SU-DHL-6 (cell line): ENCODE measurements around the gene CD70.
A peak's percentile ranks its signal among the peaks of the same experiment; 100 is the strongest.

ENCODE experiments used
- H2AFZ ChIP-seq: fragments of 200-600 bp; sonication (generic); 2 replicates; pipeline ENCODE4 v1.6.1; 2014; ENCODE audit warnings: low read depth, mild to moderate bottlenecking, moderate library complexity, mixed read lengths, antibody characterized with exemption, low read length; ENCODE audit not compliant: severe bottlenecking
- H3F3A ChIP-seq: fragments of 200-600 bp; shearing (Covaris generic); 2 replicates; pipeline ENCODE4 v1.6.0; 2016; ENCODE audit warnings: antibody characterized with exemption, mild to moderate bottlenecking; ENCODE audit not compliant: insufficient read depth
- H3K27ac ChIP-seq: fragments of 200-600 bp; sonication (generic); 2 replicates; pipeline ENCODE4 v1.5.1; 2016; ENCODE audit warnings: low read depth, mild to moderate bottlenecking, low read length, moderate library complexity, mixed read lengths
- H3K27me3 ChIP-seq: fragments of 200-600 bp; sonication (generic), shearing (Covaris generic); 2 replicates; pipeline ENCODE4 v1.6.0; 2014; ENCODE audit warnings: mild to moderate bottlenecking, low read length
- H3K36me3 ChIP-seq: fragments of 200-600 bp; sonication (generic); 2 replicates; pipeline ENCODE4 v1.6.1; 2014; ENCODE audit warnings: mild to moderate bottlenecking, low read length, mixed read lengths
- H3K4me2 ChIP-seq: fragments of 300-600, 200-600 bp; shearing (Covaris generic), sonication (generic); 2 replicates; pipeline ENCODE4 v1.6.0; 2014; ENCODE audit warnings: low read length, low read depth, mild to moderate bottlenecking; ENCODE audit not compliant: poor library complexity, severe bottlenecking
- H3K4me3 ChIP-seq: fragments of 200-600 bp; sonication (generic); 2 replicates; pipeline ENCODE4 v1.5.1; 2014; ENCODE audit warnings: antibody characterized with exemption, low read length, mild to moderate bottlenecking, mixed read lengths; ENCODE audit not compliant: insufficient read depth, poor library complexity, severe bottlenecking
- H3K79me2 ChIP-seq: fragments of 200-600 bp; sonication (generic); 2 replicates; pipeline ENCODE4 v1.6.1; 2014; ENCODE audit warnings: mild to moderate bottlenecking, low read length, moderate library complexity; ENCODE audit not compliant: insufficient read depth
- H3K9ac ChIP-seq: fragments of 200-600 bp; sonication (generic); 2 replicates; pipeline ENCODE4 v1.7.0; 2014; ENCODE audit warnings: mild to moderate bottlenecking, low read length
- H3K9me2 ChIP-seq: fragments of 200-600 bp; sonication (generic); replicated peaks from 2 replicates; pipeline ENCODE4 v1.6.1; 2014; ENCODE audit warnings: low read length; ENCODE audit not compliant: insufficient read depth
- H3K9me3 ChIP-seq: fragments of 200-600 bp; sonication (generic); 2 replicates; pipeline ENCODE4 v1.6.1; 2014; ENCODE audit warnings: low read length, mixed read lengths; ENCODE audit not compliant: insufficient read depth
- H4K20me1 ChIP-seq: fragments of 200-600 bp; sonication (generic); 2 replicates; pipeline ENCODE4 v1.6.1; 2014; ENCODE audit warnings: low read depth, mild to moderate bottlenecking, antibody characterized with exemption, low read length, moderate library complexity, mixed read lengths
- EZH2phosphoT487 ChIP-seq: fragments of 200-600 bp; sonication (generic), shearing (Covaris generic); conservative IDR thresholded peaks from 2 replicates; pipeline ENCODE4 v1.6.1; 2018; ENCODE audit warnings: mild to moderate bottlenecking, antibody characterized with exemption, low read length, moderate library complexity, mixed read lengths
- TF ChIP-seq, protein P1 (sequence below): fragments of 200-600 bp; sonication (generic); IDR thresholded peaks from one replicate; pipeline ENCODE4 v1.5.1; 2017; ENCODE audit warnings: antibody characterized with exemption, mild to moderate bottlenecking, low read length, moderate library complexity; ENCODE audit not compliant: insufficient read depth, poor library complexity, severe bottlenecking

The CD70 gene

DNA sequence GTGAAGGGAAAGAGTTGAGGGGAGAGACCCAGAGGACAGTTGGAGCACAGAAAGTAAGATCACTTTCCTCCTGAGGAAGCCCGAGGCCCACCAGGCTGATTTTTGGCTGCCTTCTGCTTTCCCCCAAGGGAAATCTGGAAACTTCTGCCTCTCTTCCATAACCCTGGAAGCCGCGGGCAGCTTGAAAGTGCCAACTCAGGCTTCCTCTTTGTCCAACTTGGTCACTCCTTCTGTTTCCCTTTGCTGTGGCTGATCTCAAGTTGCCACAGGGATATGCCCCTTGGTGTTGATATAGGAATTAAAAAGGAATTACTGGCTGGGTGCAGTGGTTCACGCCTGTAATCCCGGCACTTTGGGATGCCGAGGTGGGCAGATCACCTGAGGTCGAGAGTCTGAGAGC, 5.7 kb upstream of the CD70 start:
- TF ChIP-seq EZH2phosphoT487: no peak
- TF ChIP-seq, protein P1, sequence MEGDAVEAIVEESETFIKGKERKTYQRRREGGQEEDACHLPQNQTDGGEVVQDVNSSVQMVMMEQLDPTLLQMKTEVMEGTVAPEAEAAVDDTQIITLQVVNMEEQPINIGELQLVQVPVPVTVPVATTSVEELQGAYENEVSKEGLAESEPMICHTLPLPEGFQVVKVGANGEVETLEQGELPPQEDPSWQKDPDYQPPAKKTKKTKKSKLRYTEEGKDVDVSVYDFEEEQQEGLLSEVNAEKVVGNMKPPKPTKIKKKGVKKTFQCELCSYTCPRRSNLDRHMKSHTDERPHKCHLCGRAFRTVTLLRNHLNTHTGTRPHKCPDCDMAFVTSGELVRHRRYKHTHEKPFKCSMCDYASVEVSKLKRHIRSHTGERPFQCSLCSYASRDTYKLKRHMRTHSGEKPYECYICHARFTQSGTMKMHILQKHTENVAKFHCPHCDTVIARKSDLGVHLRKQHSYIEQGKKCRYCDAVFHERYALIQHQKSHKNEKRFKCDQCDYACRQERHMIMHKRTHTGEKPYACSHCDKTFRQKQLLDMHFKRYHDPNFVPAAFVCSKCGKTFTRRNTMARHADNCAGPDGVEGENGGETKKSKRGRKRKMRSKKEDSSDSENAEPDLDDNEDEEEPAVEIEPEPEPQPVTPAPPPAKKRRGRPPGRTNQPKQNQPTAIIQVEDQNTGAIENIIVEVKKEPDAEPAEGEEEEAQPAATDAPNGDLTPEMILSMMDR: no peak
- H3K36me3 ChIP-seq: no peaks in the 10 kb centered on the region
- H3K9me2 ChIP-seq: no peaks in the 10 kb centered on the region
- H3K27ac ChIP-seq: no peak overlapping the region
- H3K9ac ChIP-seq: no peak overlapping the region
- no peaks in the 10 kb centered on the region for H3K9me3 ChIP-seq
- H2AFZ ChIP-seq: no peak overlapping the region
- no peak overlapping the region for H3K4me2 ChIP-seq
- H3K79me2 ChIP-seq: no peaks in the 10 kb centered on the region
- H3F3A ChIP-seq: no peaks in the 10 kb centered on the region
- H4K20me1 ChIP-seq: no peaks in the 10 kb centered on the region
- no peaks in the 10 kb centered on the region for H3K27me3 ChIP-seq
- H3K4me3 ChIP-seq: no peak overlapping the region

DNA sequence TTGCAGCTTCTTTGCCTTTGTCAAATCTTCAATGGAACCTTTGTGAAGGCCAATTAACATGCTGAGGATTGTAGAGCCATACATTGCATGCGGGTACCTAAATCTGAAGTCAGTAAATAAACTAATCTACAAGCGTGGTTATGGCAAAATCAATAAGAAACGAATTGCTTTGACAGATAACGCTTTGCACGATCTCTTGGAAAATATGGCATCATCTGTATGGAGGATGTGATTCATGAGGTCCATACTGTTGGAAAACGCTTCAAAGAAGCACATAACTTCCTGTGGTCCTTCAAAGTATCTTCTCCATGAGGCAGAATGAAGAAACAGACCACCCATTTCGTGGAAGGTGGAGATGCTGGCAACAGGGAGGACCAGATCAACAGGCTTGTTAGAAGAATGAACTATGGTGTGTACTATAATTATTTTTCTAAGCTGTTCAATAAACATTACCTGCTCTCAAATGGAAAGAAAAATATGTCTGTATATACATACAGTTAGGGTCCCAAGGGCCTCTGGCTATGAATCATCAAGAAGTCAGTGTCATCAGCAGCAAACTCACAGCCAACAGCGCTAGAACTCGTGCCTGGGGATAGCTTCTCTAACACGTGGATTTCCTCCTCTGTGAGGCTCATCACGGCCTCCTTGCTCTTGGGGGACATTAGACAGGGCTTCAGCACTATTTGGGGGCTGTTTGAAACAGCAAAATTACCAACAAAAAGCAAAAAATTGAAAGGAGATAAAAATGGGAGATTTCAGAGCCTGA, 2.9 kb upstream of the CD70 start:
- no peaks in the 10 kb centered on the region for H3K79me2 ChIP-seq
- no peaks in the 10 kb centered on the region for H3K36me3 ChIP-seq
- no peaks in the 10 kb centered on the region for H3K9me2 ChIP-seq
- no peak overlapping the region for H3K4me3 ChIP-seq
- no peak overlapping the region for H3K27ac ChIP-seq
- H3K9me3 ChIP-seq: no peaks in the 10 kb centered on the region
- 0 out of 2 replicates have a peak, but pooled peaks cover under 1% of the 10 kb centered on the region for H3F3A ChIP-seq
- H3K4me2 ChIP-seq: no peak overlapping the region
- H3K9ac ChIP-seq: no peak overlapping the region
- no peaks in the 10 kb centered on the region for H4K20me1 ChIP-seq
- no peaks in the 10 kb centered on the region for H3K27me3 ChIP-seq
- H2AFZ ChIP-seq: no peak overlapping the region
- TF ChIP-seq, protein P1: no peak
- TF ChIP-seq EZH2phosphoT487: no peak

DNA sequence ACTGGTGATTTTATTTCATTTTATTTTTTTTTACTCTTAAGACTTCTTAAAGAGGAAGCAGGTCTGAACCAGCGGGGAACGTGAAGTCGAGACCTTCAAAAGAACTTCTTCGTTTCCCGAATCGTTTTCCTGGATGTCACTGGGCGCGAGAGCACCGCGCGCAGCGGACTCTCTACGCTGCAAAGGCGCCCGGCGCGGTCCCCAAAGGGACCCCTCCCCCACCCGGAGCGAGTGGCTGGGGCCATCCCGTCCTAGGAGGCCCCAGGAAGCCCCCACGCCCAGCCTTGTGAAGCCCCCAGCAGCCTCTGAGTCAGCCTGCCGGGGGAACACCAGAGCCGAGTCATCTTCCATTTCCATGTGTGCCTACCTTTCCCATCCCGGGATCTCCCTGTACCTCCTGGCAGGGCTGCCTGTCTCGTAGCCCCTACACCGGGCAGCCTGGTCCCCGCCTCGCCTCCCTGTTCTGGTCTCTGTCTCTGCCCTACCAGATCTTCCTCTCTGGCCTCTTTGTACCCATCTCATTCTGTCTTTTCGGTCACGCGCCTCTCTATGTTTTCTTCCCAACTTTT, 608 bp downstream of the CD70 start:
- no peaks in the 10 kb centered on the region for H3K27me3 ChIP-seq
- peak overlapping the region; percentile 24 for H2AFZ ChIP-seq
- no peaks in the 10 kb centered on the region for H4K20me1 ChIP-seq
- no peaks in the 10 kb centered on the region for H3K9me3 ChIP-seq
- H3K36me3 ChIP-seq: no peaks in the 10 kb centered on the region
- H3K9ac ChIP-seq: peak overlapping the region; percentile 42
- peak overlapping the region; percentile 66 for H3K4me2 ChIP-seq
- peaks cover 5% of the 10 kb centered on the region; the same call in 1 of the 2 replicates for H3F3A ChIP-seq
- no peaks in the 10 kb centered on the region for H3K9me2 ChIP-seq
- H3K79me2 ChIP-seq: no peaks in the 10 kb centered on the region
- H3K4me3 ChIP-seq: peak overlapping the region; percentile 33
- no peak for TF ChIP-seq EZH2phosphoT487
- peak overlapping the region; percentile 45 for H3K27ac ChIP-seq
